Retinal pigment epithelial cell (primary cell): ENCODE measurements around the gene CNP.

Experiments used
- DNase-seq: peaks from one replicate; pipeline ENCODE4 v3.0.0-alpha.2; 2010; ENCODE audit warnings: low read depth
- H3K4me3 ChIP-seq: 2 replicates; pipeline ENCODE4 v1.5.1; 2011; ENCODE audit warnings: mild to moderate bottlenecking, low read length, control low read depth, moderate library complexity
- CTCF ChIP-seq: conservative IDR thresholded peaks from 2 replicates; pipeline ENCODE4 v1.5.1; 2011; ENCODE audit warnings: low read depth, low read length, control low read depth, inconsistent platforms

CNP gene

GRCh38 chr17:41966463-41967140 lies at the start of gene CNP:
Gene CNP (plus strand): TSS chr17:41966795. CDS start chr17:41966885, 90 bp downstream.
- peak; percentile 61 for DNase-seq
- no peak for TF ChIP-seq CTCF
- peak within 1 kb of the TSS; percentile 90 for H3K4me3 ChIP-seq

- TF ChIP-seq CTCF, result no peak
- peak overlapping the region; percentile 94 for H3K4me3 ChIP-seq
- no peak for DNase-seq
These were observed 49.4 kb upstream of the CNP start for GRCh38 chr17:41917192-41917591.

DNA sequence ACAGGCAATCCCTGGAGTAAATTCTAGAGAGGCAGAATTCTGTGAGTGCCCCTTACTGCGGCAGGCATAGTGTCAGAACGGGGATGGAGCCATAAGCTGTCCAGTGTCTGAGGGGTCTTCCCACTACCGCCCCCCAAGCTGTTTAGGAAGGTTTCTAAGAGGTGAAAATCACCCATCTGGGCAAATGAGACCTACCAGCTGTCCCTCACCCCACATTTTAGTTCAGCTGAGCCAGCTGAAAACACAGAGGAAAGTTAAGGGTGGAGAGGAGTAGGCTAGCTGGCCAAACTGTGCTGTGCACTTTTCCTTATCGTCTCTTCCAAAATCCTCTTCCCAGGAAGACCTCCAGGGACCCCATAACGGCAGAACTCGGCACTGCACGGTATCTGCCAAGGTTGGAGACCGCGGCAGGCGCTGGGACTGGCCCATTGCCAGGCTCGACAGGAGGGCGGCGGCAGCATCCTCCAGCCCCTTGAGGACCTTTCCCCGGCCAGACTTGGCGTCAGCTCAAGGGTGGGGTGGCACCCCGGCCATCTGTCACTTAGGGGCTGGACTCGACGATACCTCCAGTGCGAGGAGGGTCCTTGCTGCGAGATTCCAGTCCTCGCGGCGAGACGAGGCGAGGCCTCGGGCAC lies 48.8 kb upstream of the CNP start:
- no peak for TF ChIP-seq CTCF
- DNase-seq, result no peak
- peak overlapping the region; percentile 94 for H3K4me3 ChIP-seq

GRCh38 chr17:41918314-41919164 lies 48.1 kb upstream of the CNP start, which contains the start of gene ACLY:
Gene ACLY (minus strand): TSS chr17:41918951. CDS start chr17:41913873, 5,078 bp downstream.
- DNase-seq, result peak; percentile 86
- TF ChIP-seq CTCF, result no peak
- peak within 1 kb of the TSS; percentile 94 for H3K4me3 ChIP-seq

GRCh38 chr17:41919165-41919817 lies 47.3 kb upstream of the CNP start:
- TF ChIP-seq CTCF, result no peak
- DNase-seq, result no peak
- H3K4me3 ChIP-seq, result peak overlapping the region; percentile 94

DNA sequence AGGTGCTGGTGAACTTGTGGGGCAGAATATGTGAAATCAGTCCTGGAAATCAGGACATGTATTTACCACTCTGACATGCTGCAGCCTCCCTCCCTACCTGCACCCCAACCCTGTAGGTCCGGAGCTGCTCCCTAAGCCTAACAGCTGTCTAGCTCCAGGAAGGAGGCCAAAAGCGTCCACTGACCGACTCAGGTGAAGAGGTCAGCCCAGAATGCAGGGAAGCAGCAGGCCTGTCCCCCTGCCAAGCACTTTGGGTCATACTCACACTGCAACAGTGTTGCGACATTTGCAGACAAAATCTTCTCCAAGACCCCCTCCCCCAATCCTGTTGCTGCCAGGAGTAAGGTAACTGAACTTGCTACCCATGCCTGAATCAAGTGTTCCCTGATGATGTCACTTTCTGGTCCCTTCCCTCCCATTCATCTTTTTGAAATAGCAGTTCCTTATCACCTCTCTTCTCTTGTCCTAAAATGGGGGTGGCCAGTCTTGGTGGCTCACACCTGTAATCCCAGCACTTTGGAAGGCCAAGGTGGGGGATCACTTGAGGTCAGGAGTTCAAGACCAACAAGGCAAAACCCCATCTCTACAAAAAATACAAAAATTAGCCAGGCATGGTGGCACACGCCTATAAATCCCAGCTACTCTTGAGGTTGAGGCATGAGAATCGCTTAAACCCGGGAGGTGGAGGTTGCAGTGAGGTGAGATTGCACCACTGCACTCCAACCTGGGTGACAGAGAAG lies 46.6 kb upstream of the CNP start:
- no peak for TF ChIP-seq CTCF
- peak overlapping the region; percentile 94 for H3K4me3 ChIP-seq
- DNase-seq, result no peak
